ENCODE data around the gene LINC01488. TPM values are rescaled to one million over a fixed set of nuclear protein-coding genes. Genes with fewer than 3 reads are reported as not detected.

The LINC01488 gene
- polyA plus RNA-seq, 1 experiment: not detected

DNA sequence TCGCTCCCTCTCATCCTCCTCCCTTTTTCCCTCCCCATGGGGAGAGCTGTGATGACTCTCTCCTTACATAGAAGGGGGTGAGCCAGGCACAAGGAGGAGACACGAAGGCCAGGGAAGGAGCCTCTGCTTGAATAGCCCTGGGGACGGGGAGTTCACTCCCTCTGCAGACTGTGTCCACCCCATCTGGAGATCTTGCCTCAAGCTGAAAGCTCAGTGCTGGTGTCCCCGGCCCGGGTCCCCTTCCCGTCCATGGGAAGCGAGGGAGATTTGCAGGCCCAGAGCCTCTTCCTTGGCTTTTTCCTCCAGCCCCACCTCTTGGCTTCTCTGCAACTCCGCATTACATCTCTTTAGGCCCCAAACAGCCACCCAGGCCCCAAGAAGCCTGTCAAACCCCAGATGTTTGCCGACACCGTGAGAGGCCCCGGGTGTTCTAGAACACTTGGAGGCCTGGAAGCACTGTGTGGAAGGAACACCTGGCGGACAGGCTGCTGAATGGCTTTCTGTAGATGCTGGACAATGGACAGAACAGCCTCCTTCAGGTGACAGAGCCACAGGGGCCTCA is 32.3 kb downstream of the LINC01488 start:
- H3K4me3 ChIP-seq (ENCODE audit: low read depth, low read length): no peak overlapping the region
- TF ChIP-seq, protein P1, sequence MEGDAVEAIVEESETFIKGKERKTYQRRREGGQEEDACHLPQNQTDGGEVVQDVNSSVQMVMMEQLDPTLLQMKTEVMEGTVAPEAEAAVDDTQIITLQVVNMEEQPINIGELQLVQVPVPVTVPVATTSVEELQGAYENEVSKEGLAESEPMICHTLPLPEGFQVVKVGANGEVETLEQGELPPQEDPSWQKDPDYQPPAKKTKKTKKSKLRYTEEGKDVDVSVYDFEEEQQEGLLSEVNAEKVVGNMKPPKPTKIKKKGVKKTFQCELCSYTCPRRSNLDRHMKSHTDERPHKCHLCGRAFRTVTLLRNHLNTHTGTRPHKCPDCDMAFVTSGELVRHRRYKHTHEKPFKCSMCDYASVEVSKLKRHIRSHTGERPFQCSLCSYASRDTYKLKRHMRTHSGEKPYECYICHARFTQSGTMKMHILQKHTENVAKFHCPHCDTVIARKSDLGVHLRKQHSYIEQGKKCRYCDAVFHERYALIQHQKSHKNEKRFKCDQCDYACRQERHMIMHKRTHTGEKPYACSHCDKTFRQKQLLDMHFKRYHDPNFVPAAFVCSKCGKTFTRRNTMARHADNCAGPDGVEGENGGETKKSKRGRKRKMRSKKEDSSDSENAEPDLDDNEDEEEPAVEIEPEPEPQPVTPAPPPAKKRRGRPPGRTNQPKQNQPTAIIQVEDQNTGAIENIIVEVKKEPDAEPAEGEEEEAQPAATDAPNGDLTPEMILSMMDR (IDR thresholded peaks at IDR 0.05; ENCODE audit: low read depth, low read length): no peak
- DNase-seq (ENCODE audit: low read depth, low spot score): no peak
- POLR2A ChIA-PET: no interaction called here
- H3K27ac ChIP-seq (ENCODE audit: low read depth, low read length): no peak overlapping the region
- CTCF ChIA-PET: no interaction called here
- peaks cover 27% of the 10 kb centered on the region for H3K9me3 ChIP-seq (ENCODE audit: control insufficient read depth, insufficient read depth, low read length)
- no peaks in the 10 kb centered on the region for H3K27me3 ChIP-seq (ENCODE audit: control insufficient read depth, insufficient read depth, low read length)

DNA sequence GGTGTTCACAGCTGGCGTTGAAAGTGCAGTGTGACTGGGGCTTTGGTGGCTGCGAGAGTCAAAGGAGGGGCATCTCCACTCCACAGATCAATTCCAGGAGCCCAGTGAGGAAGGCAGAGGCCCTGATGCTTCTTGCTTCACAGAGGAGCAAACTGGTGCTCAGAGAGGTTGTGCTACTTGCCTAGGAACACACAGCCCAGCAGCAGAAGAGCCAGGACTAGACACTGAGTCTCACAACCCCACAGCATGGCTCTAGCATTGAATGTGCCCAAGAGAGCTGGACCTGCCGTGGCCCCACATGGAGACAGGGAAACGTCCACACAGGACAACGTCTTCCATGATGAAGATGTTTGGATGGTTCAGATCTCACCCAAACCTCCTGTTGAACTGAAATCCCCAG is 33.3 kb downstream of the LINC01488 start:
- Histone ChIP-seq H3K9me3 (ENCODE audit: control insufficient read depth, insufficient read depth, low read length) (peaks cover 28% of the 10 kb centered on the region), H3K27me3 (ENCODE audit: control insufficient read depth, insufficient read depth, low read length) (no peaks in the 10 kb centered on the region), H3K27ac (ENCODE audit: low read depth, low read length) (no peak overlapping the region), H3K4me3 (ENCODE audit: low read depth, low read length) (no peak overlapping the region)
- TF ChIP-seq, protein P1 (IDR thresholded peaks at IDR 0.05; ENCODE audit: low read depth, low read length): no peak
- ChIA-PET POLR2A (no interaction called here), CTCF (no interaction called here)
- DNase-seq (ENCODE audit: low read depth, low spot score): no peak

GRCh38 chr11:69515271-69516245 is 34.1 kb downstream of the LINC01488 start:
- Histone ChIP-seq H3K4me3 (ENCODE audit: low read depth, low read length) (no peak overlapping the region), H3K27ac (ENCODE audit: low read depth, low read length) (no peak overlapping the region), H3K27me3 (ENCODE audit: control insufficient read depth, insufficient read depth, low read length) (no peaks in the 10 kb centered on the region), H3K9me3 (ENCODE audit: control insufficient read depth, insufficient read depth, low read length) (peaks cover 28% of the 10 kb centered on the region)
- POLR2A ChIA-PET: no interaction called here
- CTCF ChIA-PET: no interaction called here
- no peak for DNase-seq (ENCODE audit: low read depth, low spot score)
- TF ChIP-seq, protein P1 (IDR thresholded peaks at IDR 0.05; ENCODE audit: low read depth, low read length): no peak

GRCh38 chr11:69516526-69516925 is 35.1 kb downstream of the LINC01488 start:
- peaks cover 28% of the 10 kb centered on the region for H3K9me3 ChIP-seq (ENCODE audit: control insufficient read depth, insufficient read depth, low read length)
- ChIA-PET POLR2A (no interaction called here), CTCF (no interaction called here)
- no peak for DNase-seq (ENCODE audit: low read depth, low spot score)
- TF ChIP-seq, protein P1 (IDR thresholded peaks at IDR 0.05; ENCODE audit: low read depth, low read length): no peak
- H3K27me3 ChIP-seq (ENCODE audit: control insufficient read depth, insufficient read depth, low read length): no peaks in the 10 kb centered on the region
- H3K27ac ChIP-seq (ENCODE audit: low read depth, low read length): no peak overlapping the region
- H3K4me3 ChIP-seq (ENCODE audit: low read depth, low read length): no peak overlapping the region

All from AG04450 (cell line).